Activated CD4-positive, alpha-beta T cell treated with anti-CD3 and anti-CD28 coated beads, Interleukin-2, Interleukin-4, amounts not matched to agents 100 ng/mL and 50 ng/mL, durations not matched to agents 16 hours and 8 hours (primary cell): Measurements from ENCODE around the gene CXXC5.

Experiments used
- DNase-seq: peaks from one replicate; pipeline ENCODE4 v3.0.0-alpha.2; 2020; ENCODE audit warnings: low spot score

CXXC5 gene

GRCh38 chr5:139651853-139652787, 4.0 kb downstream of the CXXC5 start:
- DNase-seq, result peak; percentile 64

DNA sequence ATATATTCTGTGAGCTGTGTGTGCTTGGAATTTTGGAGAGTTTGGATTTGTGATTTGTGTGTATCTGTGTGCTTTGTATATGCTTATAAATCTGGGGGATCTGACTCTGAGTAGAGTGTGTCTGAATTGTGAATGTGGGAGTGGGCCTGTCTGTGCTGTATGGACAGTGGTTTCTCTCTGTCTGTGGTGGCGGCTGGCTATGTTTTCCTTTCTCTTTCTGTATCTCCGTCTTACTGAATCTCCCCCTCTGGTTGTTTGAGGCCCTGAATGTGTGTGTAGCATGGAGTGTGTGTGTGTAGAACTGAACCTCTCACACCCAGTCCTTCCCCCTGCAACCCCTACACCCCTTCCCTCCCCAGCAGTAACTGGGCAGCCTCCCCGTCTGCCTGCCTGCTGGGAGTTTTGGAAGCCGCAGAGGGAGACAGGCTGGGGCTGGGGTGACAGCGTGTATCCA, 4.7 kb downstream of the CXXC5 start:
- no peak for DNase-seq

DNA sequence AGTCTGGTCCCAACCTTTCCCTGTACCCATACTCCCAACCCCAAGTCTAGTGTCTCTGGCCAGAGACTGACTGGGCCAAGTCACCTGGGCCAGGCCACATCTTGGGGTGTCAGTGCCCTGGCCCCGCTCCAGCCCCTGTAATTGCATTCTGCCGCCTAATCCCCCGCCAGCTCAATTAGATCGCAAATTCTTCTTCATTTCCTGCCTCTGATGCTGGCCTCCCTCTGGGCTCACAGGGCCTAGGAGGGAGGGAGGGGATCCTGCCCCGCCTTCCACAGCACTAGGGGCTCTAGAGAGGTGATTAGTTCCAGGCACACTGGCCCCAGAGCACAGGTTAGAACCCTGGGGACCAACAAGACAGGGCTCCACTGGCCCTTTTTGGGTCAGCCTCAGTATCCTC, 5.5 kb downstream of the CXXC5 start:
- DNase-seq, result no peak

DNA sequence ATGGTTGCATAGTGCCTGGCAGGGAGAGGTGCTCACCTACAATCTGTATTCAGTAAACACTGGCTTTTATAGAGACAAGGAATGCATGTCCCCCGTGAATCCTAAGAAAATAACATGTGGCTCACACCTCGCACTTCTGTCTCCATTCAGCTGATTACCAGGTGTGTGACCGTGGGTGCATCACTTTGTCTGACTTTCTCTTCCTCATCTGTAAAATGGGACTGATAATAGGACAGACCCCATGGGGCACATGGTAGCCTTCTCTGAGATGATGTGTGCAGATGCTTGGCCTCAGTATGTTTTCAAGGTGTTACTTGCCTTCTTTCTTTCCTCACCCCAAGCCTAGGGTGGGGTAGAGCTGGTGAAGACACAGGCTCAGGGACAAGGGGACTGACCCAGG, 6.3 kb downstream of the CXXC5 start:
- no peak for DNase-seq

- DNase-seq, result no peak
Observed at GRCh38 chr5:139654871-139655491, 6.8 kb downstream of the CXXC5 start.

GRCh38 chr5:139655727-139656271, 7.7 kb downstream of the CXXC5 start:
- no peak for DNase-seq

- DNase-seq, result no peak
Observed at GRCh38 chr5:139657363-139658321, 9.5 kb downstream of the CXXC5 start.

DNA sequence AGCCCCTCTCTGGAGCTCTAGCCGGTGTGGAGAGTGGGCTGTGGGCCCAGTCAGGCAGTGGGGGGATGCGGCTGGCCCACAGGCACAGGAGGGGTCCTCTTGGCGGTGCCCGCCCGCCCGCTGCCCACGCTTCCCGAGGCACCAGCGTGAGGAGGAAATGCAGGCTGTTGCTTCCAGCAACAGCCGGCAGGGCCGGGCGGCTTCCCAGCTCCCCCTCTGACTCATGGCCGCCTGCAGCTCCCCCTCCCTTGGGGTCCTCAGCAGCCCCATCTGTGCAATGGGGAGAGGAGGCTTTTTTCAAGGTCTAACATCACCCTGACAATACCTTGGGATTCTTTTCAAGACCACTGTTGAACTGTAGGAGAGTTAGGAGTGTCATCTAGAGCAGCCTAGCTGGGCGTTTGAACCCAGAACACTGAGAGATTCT, 10.4 kb downstream of the CXXC5 start:
- DNase-seq, result no peak

DNA sequence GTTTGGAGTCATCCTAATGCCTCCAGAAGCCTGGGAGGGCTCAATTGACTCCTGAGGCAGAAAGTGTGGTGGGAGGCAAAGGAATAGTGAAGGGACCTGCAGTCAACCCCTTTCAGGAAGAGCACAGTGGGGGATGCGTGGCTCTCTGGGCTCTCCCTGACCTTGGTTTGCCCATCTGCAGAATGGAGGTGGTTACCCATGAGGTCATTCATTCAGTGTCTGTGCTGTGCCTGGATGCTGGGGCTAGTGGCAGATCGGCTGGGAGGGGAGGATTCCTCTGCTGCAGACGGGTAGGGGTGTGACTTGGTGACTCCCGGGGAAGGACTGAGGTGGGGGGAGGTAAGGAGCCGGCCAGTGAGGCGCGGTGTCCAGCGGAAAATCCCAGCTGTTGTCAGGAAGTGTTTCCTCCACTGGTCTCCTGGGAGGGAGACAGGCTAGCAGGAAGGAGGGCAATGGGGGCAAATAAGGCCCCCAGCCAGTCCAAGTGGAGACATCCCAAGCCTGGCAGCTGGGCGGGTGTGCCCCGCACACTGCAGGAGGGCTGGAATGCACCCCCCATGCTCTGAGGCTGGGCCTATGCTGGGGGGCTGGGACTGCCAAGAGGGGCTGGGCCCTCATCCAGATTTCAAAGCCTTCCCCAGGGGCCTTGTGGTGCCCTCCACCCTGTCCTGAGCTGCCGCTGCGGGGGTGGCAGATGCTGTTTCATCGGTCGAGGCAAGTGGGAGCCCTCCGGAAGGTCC, 10.9 kb downstream of the CXXC5 start:
- no peak for DNase-seq

DNA sequence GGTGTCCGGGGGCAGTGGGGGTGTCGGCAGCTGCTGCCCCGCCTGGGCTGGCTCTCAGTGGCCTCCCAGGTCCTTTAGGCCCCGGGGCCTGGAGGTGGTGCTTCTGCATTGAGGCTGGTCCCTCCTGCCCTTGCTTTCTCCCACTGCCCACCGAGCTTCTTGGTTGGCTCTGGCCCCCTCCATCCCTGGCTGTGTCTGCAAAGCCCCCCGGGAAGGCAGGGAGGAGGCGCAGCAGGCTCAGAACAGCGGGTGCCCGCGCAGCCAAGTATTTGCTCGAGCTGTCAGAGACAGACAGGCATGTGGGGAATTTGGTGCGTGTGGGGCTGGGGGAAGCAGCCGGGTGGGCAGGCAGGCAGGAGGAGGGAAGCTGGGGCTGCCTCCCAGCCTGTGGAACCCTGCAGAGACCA, 11.5 kb downstream of the CXXC5 start:
- DNase-seq, result no peak

DNA sequence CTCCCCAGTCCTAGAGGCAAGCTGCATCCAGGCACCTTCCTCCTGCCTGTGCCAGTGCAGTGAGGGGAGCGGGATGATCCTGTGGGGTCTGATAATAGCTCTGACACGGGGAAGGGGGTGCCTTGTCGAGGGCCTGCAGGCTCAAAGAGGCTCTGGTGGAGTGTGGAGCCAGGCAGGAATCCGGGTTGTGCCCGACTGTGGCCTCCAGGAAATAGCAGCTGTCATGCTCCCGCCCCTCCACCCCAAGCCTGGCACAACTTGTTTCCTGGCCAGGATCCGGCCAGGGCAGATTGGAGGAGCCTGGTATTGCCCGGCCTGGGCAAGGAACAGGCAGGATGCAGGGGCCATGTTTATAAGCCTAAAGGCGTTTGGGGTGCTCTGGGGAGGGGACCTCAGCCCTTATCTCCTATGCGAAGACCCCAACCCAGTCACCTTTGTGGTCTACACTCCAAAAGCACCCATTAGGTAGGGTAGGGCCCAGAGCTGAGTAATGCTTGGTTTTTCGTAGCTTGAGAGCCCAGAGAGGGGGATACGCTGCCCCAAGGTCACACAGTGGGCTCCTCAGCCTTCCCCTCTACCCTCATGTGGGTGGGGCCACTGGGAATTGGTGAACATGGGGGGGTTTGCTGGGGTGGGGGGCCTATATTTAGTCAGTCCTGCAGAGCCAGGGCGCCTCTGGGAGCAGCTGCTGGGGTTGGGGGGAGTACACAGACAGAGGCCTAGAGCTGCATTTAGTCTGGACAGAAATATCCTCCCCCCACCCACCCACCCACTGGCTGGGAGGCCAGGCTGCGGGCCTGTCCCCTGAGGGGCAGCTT, 12.2 kb downstream of the CXXC5 start:
- DNase-seq, result no peak

- no peak for DNase-seq
Observed at GRCh38 chr5:139660923-139661814, 13.0 kb downstream of the CXXC5 start.

- no peak for DNase-seq
Observed at GRCh38 chr5:139662617-139663016, 14.5 kb downstream of the CXXC5 start.

GRCh38 chr5:139663207-139664085, 15.3 kb downstream of the CXXC5 start:
- no peak for DNase-seq

GRCh38 chr5:139664086-139664693, 16.0 kb downstream of the CXXC5 start:
- DNase-seq, result no peak

DNA sequence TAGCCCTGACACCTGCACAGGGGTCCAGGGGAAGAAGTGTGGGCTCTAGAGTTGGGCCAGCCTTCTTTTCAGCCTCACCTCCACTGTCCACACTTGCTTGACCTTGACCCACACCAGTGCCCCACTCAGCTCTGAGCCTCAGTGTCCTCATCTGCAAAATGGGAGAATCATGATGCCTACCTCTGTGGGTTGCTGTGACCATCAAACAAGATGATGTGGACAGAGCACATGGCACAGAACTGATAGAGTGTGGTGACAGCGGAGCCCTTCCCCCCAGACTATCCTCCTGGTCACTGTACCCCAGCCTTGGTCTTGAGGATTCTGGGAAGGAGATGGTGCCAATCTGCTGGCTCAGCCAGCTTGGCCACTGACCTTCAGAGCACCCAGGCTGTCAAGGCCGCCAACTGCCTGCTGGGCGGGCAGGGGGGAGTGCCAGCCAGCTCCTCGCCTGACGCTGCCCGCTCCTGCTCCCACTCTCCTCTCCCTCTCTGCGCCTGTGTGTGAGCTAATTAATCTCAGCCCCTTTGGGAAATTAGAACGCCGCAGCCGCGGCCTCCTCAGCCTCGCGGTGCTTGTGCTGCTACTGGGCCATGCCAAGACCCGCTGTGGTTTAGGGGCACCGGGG, 16.7 kb downstream of the CXXC5 start:
- DNase-seq, result no peak

DNA sequence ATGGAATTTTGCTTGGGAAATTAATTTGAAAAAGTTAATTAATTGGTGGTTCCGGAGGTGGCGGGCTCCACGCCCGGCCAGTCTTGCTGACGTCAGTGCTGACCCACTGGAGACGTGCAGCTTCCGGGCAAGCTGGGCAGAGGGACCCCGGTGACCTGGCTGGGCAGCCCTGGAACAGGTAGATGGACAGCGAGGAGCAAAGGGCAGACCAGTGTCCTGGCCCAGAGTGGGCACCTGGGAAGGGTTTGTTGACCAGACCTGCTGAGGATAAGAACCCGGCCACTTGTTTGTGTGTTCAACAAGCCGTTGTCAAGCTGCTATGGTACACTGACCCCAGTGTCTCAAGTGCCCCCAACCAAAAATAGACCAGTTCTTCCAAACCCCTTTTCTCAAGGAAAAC, 17.5 kb downstream of the CXXC5 start:
- DNase-seq, result no peak
